Keratinocyte (primary cell): Measurements from ENCODE around the gene VIPR1. TPM values are rescaled to one million over a fixed set of nuclear protein-coding genes. Genes with fewer than 3 reads are reported as not detected.

Experiments used
- DNase-seq: peaks from one replicate; pipeline ENCODE4 v3.0.0-alpha.2; 2011; ENCODE audit warnings: low read depth, missing footprints, low spot score
- FAIRE-seq: peaks from 2 replicates; lab custom pipeline; 2011; peaks lifted over from hg19 to GRCh38; lab: Jason Lieb, UNC
- H2AFZ ChIP-seq: 2 replicates; pipeline ENCODE4 v1.6.0; 2012; ENCODE audit warnings: low read length, control low read depth, inconsistent platforms; ENCODE audit not compliant: control insufficient read depth
- H3K27ac ChIP-seq: 2 replicates; pipeline ENCODE4 v1.5.1; 2011; ENCODE audit warnings: low read length; ENCODE audit not compliant: control insufficient read depth, insufficient read depth
- H3K27me3 ChIP-seq: 3 replicates; pipeline ENCODE4 v1.6.0; 2011; ENCODE audit warnings: low read length; ENCODE audit not compliant: control insufficient read depth, insufficient read depth; ENCODE audit errors: extremely low read depth
- H3K36me3 ChIP-seq, 2 experiments: 2 replicates in 1 of 2; 3 replicates in 1 of 2; pipeline ENCODE4 v1.5.1; 2011; ENCODE audit warnings: low read length in 2 of 2, mild to moderate bottlenecking in 1 of 2; ENCODE audit not compliant: control insufficient read depth in 2 of 2, insufficient read depth in 2 of 2; ENCODE audit errors: extremely low read depth in 1 of 2
- H3K4me1 ChIP-seq: 3 replicates; pipeline ENCODE4 v1.5.1; 2011; ENCODE audit warnings: low read length; ENCODE audit not compliant: control insufficient read depth, insufficient read depth; ENCODE audit errors: extremely low read depth
- H3K4me2 ChIP-seq: 3 replicates; pipeline ENCODE4 v1.6.0; 2011; ENCODE audit warnings: low read depth, low read length; ENCODE audit not compliant: control insufficient read depth, insufficient read depth; ENCODE audit errors: extremely low read depth
- H3K4me3 ChIP-seq, 3 experiments: fragments of 200-600 bp in 1 of 3; sonication (generic) in 1 of 3; 2 replicates in 2 of 3; 3 replicates in 1 of 3; pipeline ENCODE4 v1.5.1; 2011 to 2016; ENCODE audit warnings: low read length in 3 of 3, mild to moderate bottlenecking in 3 of 3, control low read depth in 2 of 3, inconsistent platforms in 1 of 3, low read depth in 1 of 3, mixed read lengths in 1 of 3, mixed run types in 1 of 3, moderate library complexity in 1 of 3; ENCODE audit not compliant: control insufficient read depth in 2 of 3, insufficient read depth in 2 of 3; ENCODE audit errors: extremely low read depth in 1 of 3
- H3K79me2 ChIP-seq: 2 replicates; pipeline ENCODE4 v1.6.0; 2012; ENCODE audit warnings: low read length; ENCODE audit not compliant: control insufficient read depth, insufficient read depth
- H3K9ac ChIP-seq: 3 replicates; pipeline ENCODE4 v1.6.0; 2011; ENCODE audit warnings: low read length; ENCODE audit not compliant: control insufficient read depth, insufficient read depth; ENCODE audit errors: extremely low read depth
- H3K9me1 ChIP-seq: 3 replicates; pipeline ENCODE4 v1.6.0; 2011; ENCODE audit warnings: low read length; ENCODE audit not compliant: control insufficient read depth, insufficient read depth; ENCODE audit errors: extremely low read depth
- H3K9me3 ChIP-seq: 2 replicates; pipeline ENCODE4 v1.5.1; 2012; ENCODE audit warnings: low read depth, low read length; ENCODE audit not compliant: control insufficient read depth
- H4K20me1 ChIP-seq: 3 replicates; pipeline ENCODE4 v1.6.0; 2011; ENCODE audit warnings: low read length; ENCODE audit not compliant: control insufficient read depth, insufficient read depth; ENCODE audit errors: extremely low read depth
- EZH2 ChIP-seq: IDR thresholded peaks from one replicate; pipeline ENCODE4 v1.6.1; 2012; ENCODE audit warnings: inconsistent platforms, mild to moderate bottlenecking, low read length, moderate library complexity
- dilution Hi-C: fragments of 300-500 bp; cut with MboI; formaldehyde crosslinking; loops from one replicate; pipeline ENCODE4 v1.7.0; 2020; ENCODE audit warnings: low sequenced_read_pairs; ENCODE audit not compliant: extremely low pct_ligation_motif_present
- polyA plus RNA-seq, 5 experiments: library from polyadenylated mRNA; depleted of rRNA in 3 of 5; stranded (reverse) in 3 of 5; stranded (forward) in 1 of 5; unstranded in 1 of 5; fragments of >200 nt; gene quantifications; 1 replicate in 1 of 5; 2 replicates in 3 of 5; 3 replicates in 1 of 5; pipeline versions ENCODE4 v1.2.1 to v1.2.3, GENCODE V29; 2011 to 2012; ENCODE audit warnings: missing spikeins in 2 of 5, low read depth in 1 of 5, low replicate concordance in 1 of 5
- TF ChIP-seq, protein P1 (sequence below), 3 experiments: IDR thresholded peaks in 1 of 3; conservative IDR thresholded peaks in 1 of 3; optimal IDR thresholded peaks in 1 of 3; 2 replicates in 2 of 3; 3 replicates in 1 of 3; pipeline versions ENCODE3 to v1.5.1; 2011; ENCODE audit warnings: low read length in 3 of 3, mild to moderate bottlenecking in 3 of 3, moderate library complexity in 2 of 3, control low read depth in 1 of 3, inconsistent platforms in 1 of 3; ENCODE audit not compliant: insufficient read depth in 2 of 3; ENCODE audit errors: extremely low read depth in 1 of 3

Gene VIPR1
- polyA plus RNA-seq, 1 donor (not counting 4 experiments of a cell fraction or from before 2014, with no cell fraction given), result 4.5 TPM

DNA sequence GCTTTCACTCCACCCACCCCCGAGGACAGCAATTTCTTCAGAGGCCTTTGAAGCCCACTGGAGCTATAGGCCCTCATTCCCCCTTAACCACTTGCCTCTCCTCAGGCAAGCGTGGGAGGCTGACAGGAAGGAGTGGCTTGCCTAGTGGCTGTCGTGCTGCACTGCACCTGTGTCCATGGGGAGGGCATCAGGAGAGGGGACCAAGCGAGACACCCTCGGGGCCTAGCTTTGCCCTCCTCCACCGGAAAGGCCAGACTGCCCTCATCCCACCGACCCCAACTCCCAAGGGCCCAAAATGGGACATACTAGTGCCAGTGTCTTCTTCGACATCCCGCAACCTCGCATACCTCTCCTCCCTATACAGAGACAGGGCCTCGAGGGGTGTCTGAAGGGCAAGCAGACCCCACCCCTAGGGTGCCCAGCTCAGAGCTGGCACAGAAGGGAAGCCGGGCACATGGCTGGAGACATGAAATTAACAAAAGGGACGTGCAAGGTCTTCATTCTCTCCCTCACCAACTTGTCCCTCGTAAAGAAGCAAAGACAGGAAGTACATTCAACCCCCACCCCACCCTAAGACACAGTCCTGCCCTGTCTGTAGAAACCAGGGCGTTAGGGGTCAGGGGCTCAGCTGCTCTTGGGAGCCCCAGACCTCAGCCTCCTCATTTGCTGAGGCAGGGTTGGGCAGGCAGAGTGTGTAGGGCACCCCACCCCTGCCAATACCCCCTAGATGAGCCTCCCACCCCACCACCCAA, 24.3 kb downstream of the VIPR1 start:
- H3K36me3 ChIP-seq, result no peaks in the 10 kb centered on the region
- no peak for FAIRE-seq
- no peaks in the 10 kb centered on the region for H4K20me1 ChIP-seq

GRCh38 chr3:42527368-42527917, 25.0 kb downstream of the VIPR1 start:
- Histone ChIP-seq H3K9me3 (no peaks in the 10 kb centered on the region), H2AFZ (no peak overlapping the region), H3K27ac (no peak overlapping the region), H3K27me3 (no peaks in the 10 kb centered on the region), H3K4me1 (no peaks in the 10 kb centered on the region), H3K79me2 (no peaks in the 10 kb centered on the region), H3K9ac (no peak overlapping the region), H4K20me1 (no peaks in the 10 kb centered on the region), H3K4me2 (no peak overlapping the region), H3K9me1 (no peaks in the 10 kb centered on the region), H3K4me3 (no peak overlapping the region), H3K36me3 (no peaks in the 10 kb centered on the region)
- dilution Hi-C loops, result no loop called here
- TF ChIP-seq, protein P1, sequence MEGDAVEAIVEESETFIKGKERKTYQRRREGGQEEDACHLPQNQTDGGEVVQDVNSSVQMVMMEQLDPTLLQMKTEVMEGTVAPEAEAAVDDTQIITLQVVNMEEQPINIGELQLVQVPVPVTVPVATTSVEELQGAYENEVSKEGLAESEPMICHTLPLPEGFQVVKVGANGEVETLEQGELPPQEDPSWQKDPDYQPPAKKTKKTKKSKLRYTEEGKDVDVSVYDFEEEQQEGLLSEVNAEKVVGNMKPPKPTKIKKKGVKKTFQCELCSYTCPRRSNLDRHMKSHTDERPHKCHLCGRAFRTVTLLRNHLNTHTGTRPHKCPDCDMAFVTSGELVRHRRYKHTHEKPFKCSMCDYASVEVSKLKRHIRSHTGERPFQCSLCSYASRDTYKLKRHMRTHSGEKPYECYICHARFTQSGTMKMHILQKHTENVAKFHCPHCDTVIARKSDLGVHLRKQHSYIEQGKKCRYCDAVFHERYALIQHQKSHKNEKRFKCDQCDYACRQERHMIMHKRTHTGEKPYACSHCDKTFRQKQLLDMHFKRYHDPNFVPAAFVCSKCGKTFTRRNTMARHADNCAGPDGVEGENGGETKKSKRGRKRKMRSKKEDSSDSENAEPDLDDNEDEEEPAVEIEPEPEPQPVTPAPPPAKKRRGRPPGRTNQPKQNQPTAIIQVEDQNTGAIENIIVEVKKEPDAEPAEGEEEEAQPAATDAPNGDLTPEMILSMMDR (optimal IDR thresholded peaks at IDR 0.05 in 1 of 3, IDR thresholded peaks at IDR 0.05 in 1 of 3, conservative IDR thresholded peaks at IDR 0.05 in 1 of 3; ENCODE audit: extremely low read depth in 1 of 3, insufficient read depth in 2 of 3, low read length in 3 of 3), result no peak
- TF ChIP-seq EZH2, result no peak
- FAIRE-seq, result no peak
- no peak for DNase-seq

More for the DNA sequence above, 24.3 kb downstream of the VIPR1 start:
- H3K9me3 ChIP-seq, result no peaks in the 10 kb centered on the region
- H3K4me2 ChIP-seq, result no peak overlapping the region
- TF ChIP-seq, protein P1 (optimal IDR thresholded peaks at IDR 0.05 in 1 of 3, IDR thresholded peaks at IDR 0.05 in 1 of 3, conservative IDR thresholded peaks at IDR 0.05 in 1 of 3; ENCODE audit: extremely low read depth in 1 of 3, insufficient read depth in 2 of 3, low read length in 3 of 3), result no peak
- no peak for TF ChIP-seq EZH2
- H3K9ac ChIP-seq, result no peak overlapping the region
- H3K9me1 ChIP-seq, result no peaks in the 10 kb centered on the region
- no peak for DNase-seq
- H3K79me2 ChIP-seq, result no peaks in the 10 kb centered on the region
- no peak overlapping the region for H2AFZ ChIP-seq
- H3K27me3 ChIP-seq, result no peaks in the 10 kb centered on the region
- no peak overlapping the region for H3K4me3 ChIP-seq
- H3K4me1 ChIP-seq, result no peaks in the 10 kb centered on the region
- H3K27ac ChIP-seq, result no peak overlapping the region
- dilution Hi-C loops, result no loop called here
